Stimulated activated CD4-positive, alpha-beta T cell treated with anti-CD3 and anti-CD28 coated beads, Interleukin-2, amount 100 ng/mL, for 48 hours (primary cell): ENCODE results near the gene ANKS1A.
A peak's percentile ranks its signal among the peaks of the same experiment; 100 is the strongest.
"Not testable (repeated sequence)": the region's sequence is repeated elsewhere in the genome, so short reads cannot be mapped to it uniquely, and the experiment has no call there.

Experiments
- DNase-seq, 2 donors: peaks; one replicate each; pipeline ENCODE4 v3.0.0-alpha.2; 2020

The ANKS1A gene

GRCh38 chr6:34961082-34961481, 72.0 kb downstream of the ANKS1A start:
- DNase-seq: no peak

GRCh38 chr6:34961574-34961973, 72.5 kb downstream of the ANKS1A start:
- DNase-seq: no peak

- DNase-seq: no peak
Measured at GRCh38 chr6:34964564-34964963, 75.5 kb downstream of the ANKS1A start.

GRCh38 chr6:34967461-34967860, 78.4 kb downstream of the ANKS1A start:
- DNase-seq: no peak

- DNase-seq: no peak
Measured at GRCh38 chr6:34969662-34970265, 80.7 kb downstream of the ANKS1A start.

- DNase-seq: no peak
Measured at GRCh38 chr6:34970488-34970887, 81.4 kb downstream of the ANKS1A start.

GRCh38 chr6:34970957-34971356, 81.9 kb downstream of the ANKS1A start:
- DNase-seq: no peak

- no peak for DNase-seq
Measured at GRCh38 chr6:34973547-34974248, 84.6 kb downstream of the ANKS1A start.

- DNase-seq: no peak
Measured at GRCh38 chr6:34974249-34974642, 85.2 kb downstream of the ANKS1A start.

GRCh38 chr6:34976239-34976638, 87.2 kb downstream of the ANKS1A start:
- no peak for DNase-seq

GRCh38 chr6:34979218-34979617, 90.2 kb downstream of the ANKS1A start:
- no peak for DNase-seq

- DNase-seq: no peak
Measured at GRCh38 chr6:34979994-34980393, 90.9 kb downstream of the ANKS1A start.

- no peak for DNase-seq
Measured at GRCh38 chr6:34981366-34981765, 92.3 kb downstream of the ANKS1A start.

GRCh38 chr6:34981951-34982350, 92.9 kb downstream of the ANKS1A start:
- no peak for DNase-seq

- no peak for DNase-seq
Measured at GRCh38 chr6:34982424-34982852, 93.4 kb downstream of the ANKS1A start.

- no peak for DNase-seq
Measured at GRCh38 chr6:34984416-34984815, 95.4 kb downstream of the ANKS1A start.

- no peak for DNase-seq
Measured at GRCh38 chr6:34985236-34985635, 96.2 kb downstream of the ANKS1A start.

GRCh38 chr6:34986845-34987246, 97.8 kb downstream of the ANKS1A start:
- DNase-seq: peak; percentile 58 to 63

- DNase-seq: no peak
Measured at GRCh38 chr6:34987506-34987905, 98.5 kb downstream of the ANKS1A start.

- DNase-seq: no peak
Measured at GRCh38 chr6:34990971-34991560, 102.0 kb downstream of the ANKS1A start.

GRCh38 chr6:34992376-34992775, 103.3 kb downstream of the ANKS1A start:
- no peak for DNase-seq

GRCh38 chr6:34993213-34993612, 104.2 kb downstream of the ANKS1A start:
- DNase-seq: no peak

GRCh38 chr6:34994693-34995092, 105.6 kb downstream of the ANKS1A start:
- DNase-seq: no peak

GRCh38 chr6:34998417-34998816, 109.4 kb downstream of the ANKS1A start:
- not testable (repeated sequence) for DNase-seq
